ENCODE measurements around the gene SPINK2.

Gene SPINK2

GRCh38 chr4:56857601-56858309, 36.3 kb upstream of the SPINK2 start:
- TF ChIP-seq, protein P1, sequence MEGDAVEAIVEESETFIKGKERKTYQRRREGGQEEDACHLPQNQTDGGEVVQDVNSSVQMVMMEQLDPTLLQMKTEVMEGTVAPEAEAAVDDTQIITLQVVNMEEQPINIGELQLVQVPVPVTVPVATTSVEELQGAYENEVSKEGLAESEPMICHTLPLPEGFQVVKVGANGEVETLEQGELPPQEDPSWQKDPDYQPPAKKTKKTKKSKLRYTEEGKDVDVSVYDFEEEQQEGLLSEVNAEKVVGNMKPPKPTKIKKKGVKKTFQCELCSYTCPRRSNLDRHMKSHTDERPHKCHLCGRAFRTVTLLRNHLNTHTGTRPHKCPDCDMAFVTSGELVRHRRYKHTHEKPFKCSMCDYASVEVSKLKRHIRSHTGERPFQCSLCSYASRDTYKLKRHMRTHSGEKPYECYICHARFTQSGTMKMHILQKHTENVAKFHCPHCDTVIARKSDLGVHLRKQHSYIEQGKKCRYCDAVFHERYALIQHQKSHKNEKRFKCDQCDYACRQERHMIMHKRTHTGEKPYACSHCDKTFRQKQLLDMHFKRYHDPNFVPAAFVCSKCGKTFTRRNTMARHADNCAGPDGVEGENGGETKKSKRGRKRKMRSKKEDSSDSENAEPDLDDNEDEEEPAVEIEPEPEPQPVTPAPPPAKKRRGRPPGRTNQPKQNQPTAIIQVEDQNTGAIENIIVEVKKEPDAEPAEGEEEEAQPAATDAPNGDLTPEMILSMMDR (IDR thresholded peaks at IDR 0.05; ENCODE audit: low read depth, low read length, missing control alignments), result no peak
- no peak for DNase-seq (ENCODE audit: low read depth)
- H3K4me3 ChIP-seq (ENCODE audit: low read depth, low read length), result no peak overlapping the region

GRCh38 chr4:56856656-56857055, 35.2 kb upstream of the SPINK2 start:
- TF ChIP-seq, protein P1 (IDR thresholded peaks at IDR 0.05; ENCODE audit: low read depth, low read length, missing control alignments), result no peak
- no peak overlapping the region for H3K4me3 ChIP-seq (ENCODE audit: low read depth, low read length)
- no peak for DNase-seq (ENCODE audit: low read depth)

DNA sequence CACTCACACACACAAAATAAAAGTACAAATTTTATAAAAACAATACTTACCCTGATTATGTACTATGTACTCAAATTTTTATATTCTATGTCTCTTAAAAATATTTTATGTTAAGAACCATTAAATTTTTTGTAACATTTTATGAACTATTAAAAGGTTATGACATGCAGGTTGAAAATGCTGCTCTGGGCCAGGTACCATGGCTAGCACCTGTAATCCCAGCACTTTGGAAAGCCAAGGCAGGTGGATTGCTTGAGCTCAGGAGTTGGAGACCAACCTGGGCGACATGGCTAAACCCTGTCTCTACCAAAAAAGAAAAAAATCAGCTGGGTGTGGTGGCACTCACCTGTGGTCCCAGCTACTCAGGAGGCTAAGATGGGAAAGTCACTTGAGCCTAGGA, 29.4 kb upstream of the SPINK2 start:
- no peak overlapping the region for H3K4me3 ChIP-seq (ENCODE audit: low read depth, low read length)
- DNase-seq (ENCODE audit: low read depth), result no peak
- TF ChIP-seq, protein P1 (IDR thresholded peaks at IDR 0.05; ENCODE audit: low read depth, low read length, missing control alignments), result no peak

DNA sequence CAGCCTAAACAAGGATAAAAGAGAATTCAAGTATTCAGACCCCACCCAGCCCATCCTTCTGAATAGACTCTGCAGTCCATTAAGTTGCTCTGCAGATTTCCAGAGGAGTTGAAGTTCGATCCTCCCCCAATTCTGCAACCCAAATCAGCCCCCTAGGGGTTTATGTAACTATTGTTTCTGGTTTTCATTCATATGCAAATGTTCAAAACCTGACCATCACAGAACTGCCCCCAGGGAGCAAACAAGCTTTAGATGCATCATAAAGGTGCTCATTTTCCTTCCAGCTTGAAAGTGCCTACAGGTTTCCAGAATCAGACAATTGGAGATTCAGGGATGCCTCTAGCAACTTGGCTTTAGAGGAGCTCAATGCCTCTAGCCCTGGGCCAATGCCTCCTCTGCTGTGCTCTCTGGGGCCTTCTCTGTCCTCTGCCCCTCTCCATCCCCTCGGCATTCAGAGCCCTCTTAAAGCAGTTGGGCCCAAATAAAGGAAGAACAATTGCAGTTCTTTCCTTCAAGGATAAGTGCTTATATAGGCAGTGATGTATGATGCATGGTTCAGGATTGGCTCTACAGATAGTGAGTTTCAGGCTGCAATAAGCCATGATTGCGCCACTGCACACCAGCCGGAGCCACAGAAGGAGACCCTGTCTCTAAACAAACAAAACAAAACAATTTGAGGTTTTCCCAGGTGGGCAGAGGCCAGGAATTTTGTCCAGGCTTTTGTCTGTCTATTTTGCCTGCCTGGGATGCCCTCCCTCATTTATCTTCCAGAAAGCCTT, 23.5 kb upstream of the SPINK2 start:
- H3K4me3 ChIP-seq (ENCODE audit: low read depth, low read length), result no peak overlapping the region
- no peak for DNase-seq (ENCODE audit: low read depth)
- TF ChIP-seq, protein P1 (IDR thresholded peaks at IDR 0.05; ENCODE audit: low read depth, low read length, missing control alignments), result no peak

DNA sequence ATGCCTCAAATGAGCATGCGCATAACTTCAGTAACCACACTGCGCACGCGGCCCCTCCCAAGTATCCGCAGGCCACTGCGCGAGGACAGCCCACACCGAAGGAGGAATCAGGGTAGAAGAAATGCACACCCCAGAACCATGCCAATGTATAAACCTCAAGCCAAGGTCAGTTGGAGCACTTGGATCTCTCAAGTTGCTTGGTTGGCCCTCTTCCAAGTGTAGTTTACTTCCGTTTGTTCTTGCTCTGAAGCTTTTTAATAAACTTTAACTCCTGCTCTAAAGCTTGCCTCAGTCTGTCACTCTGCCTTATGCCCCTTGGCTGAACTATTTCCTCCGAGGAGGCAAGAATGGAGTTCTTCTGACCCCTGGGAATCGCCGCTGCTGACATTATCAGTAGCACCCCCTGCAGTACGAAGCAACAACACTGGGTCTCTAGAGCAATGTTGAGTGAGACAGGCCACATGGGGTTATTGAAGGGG, 22.0 kb upstream of the SPINK2 start:
- no peak overlapping the region for H3K4me3 ChIP-seq (ENCODE audit: low read depth, low read length)
- DNase-seq (ENCODE audit: low read depth), result no peak
- TF ChIP-seq, protein P1 (IDR thresholded peaks at IDR 0.05; ENCODE audit: low read depth, low read length, missing control alignments), result no peak

DNA sequence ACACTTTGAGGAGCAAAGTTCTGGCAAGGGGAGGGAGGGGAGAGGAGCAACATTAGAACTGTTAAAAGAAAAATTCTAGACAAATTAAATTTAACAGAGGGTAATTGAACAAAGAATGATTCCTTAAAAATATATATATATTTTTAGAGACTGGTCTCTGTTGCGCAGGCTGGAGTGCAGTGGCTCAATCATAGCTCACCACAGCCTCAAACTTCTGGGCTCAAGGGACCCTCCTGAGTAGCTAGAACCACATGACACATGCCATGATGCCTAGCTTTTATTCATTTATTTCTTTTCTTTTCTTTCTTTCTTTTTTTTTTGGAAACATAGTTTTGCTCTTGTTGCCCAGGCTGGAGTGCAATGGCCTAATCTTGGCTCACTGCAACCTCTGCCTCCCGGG, 19.1 kb upstream of the SPINK2 start:
- TF ChIP-seq, protein P1 (IDR thresholded peaks at IDR 0.05; ENCODE audit: low read depth, low read length, missing control alignments), result no peak
- no peak for DNase-seq (ENCODE audit: low read depth)

More for the DNA sequence above, 19.1 kb upstream of the SPINK2 start:
- H3K4me3 ChIP-seq (ENCODE audit: low read depth, low read length), result no peak overlapping the region

Measured in GM12864 (cell line).